Loucy (cell line): Measurements from ENCODE around the gene ZC3HAV1.

Source experiments
- H2AFZ ChIP-seq: fragments of 200-600 bp; sonication (generic); 2 replicates; pipeline ENCODE4 v1.6.0; 2016; ENCODE audit warnings: antibody characterized with exemption, mild to moderate bottlenecking, low read length, moderate library complexity
- H3F3A ChIP-seq: fragments of 200-600 bp; 2 replicates; pipeline ENCODE4 v1.6.0; 2016; ENCODE audit warnings: antibody characterized with exemption, low read depth, mild to moderate bottlenecking
- H3K27me3 ChIP-seq: fragments of 200-600 bp; sonication (generic); 2 replicates; pipeline ENCODE4 v1.6.1; 2014; ENCODE audit warnings: low read length, mild to moderate bottlenecking; ENCODE audit not compliant: insufficient read depth, poor library complexity, severe bottlenecking
- H3K36me3 ChIP-seq: fragments of 200-600 bp; sonication (generic); 2 replicates; pipeline ENCODE4 v1.6.1; 2016; ENCODE audit warnings: low read length; ENCODE audit not compliant: insufficient read depth
- H3K4me1 ChIP-seq: fragments of 200-600 bp; sonication (generic); 2 replicates; pipeline ENCODE4 v1.5.1; 2014; ENCODE audit warnings: low read length, mild to moderate bottlenecking; ENCODE audit not compliant: insufficient read depth, poor library complexity, severe bottlenecking
- H3K4me2 ChIP-seq: fragments of 200-600 bp; sonication (generic); 2 replicates; pipeline ENCODE4 v1.6.0; 2014; ENCODE audit warnings: antibody characterized with exemption, low read length, low read depth, mild to moderate bottlenecking; ENCODE audit not compliant: poor library complexity, severe bottlenecking
- H3K4me3 ChIP-seq: fragments of 200-600 bp; sonication (generic); 2 replicates; pipeline ENCODE4 v1.5.1; 2014; ENCODE audit warnings: low read length, mild to moderate bottlenecking, mixed read lengths; ENCODE audit not compliant: poor library complexity, severe bottlenecking
- H3K79me2 ChIP-seq: fragments of 200-600 bp; sonication (generic); 2 replicates; pipeline ENCODE4 v1.6.1; 2014; ENCODE audit warnings: low read length; ENCODE audit not compliant: insufficient read depth
- H3K9ac ChIP-seq: fragments of 200-600 bp; sonication (generic); 2 replicates; pipeline ENCODE4 v1.6.0; 2014; ENCODE audit warnings: mild to moderate bottlenecking, low read depth, low read length, moderate library complexity; ENCODE audit not compliant: poor library complexity, severe bottlenecking
- H3K9me2 ChIP-seq: fragments of 200-600 bp; sonication (generic); replicated peaks from 2 replicates; pipeline ENCODE4 v1.6.1; 2016; ENCODE audit warnings: low read depth, low read length, mixed read lengths
- H3K9me3 ChIP-seq: fragments of 200-600 bp; sonication (generic); 2 replicates; pipeline ENCODE4 v1.6.1; 2014; ENCODE audit warnings: mild to moderate bottlenecking, antibody characterized with exemption, low read length, low read depth; ENCODE audit not compliant: insufficient read depth
- H4K20me1 ChIP-seq: fragments of 200-600 bp; sonication (generic); 2 replicates; pipeline ENCODE4 v1.6.0; 2014; ENCODE audit warnings: antibody characterized with exemption, low read length, mild to moderate bottlenecking; ENCODE audit not compliant: insufficient read depth, poor library complexity, severe bottlenecking
- EZH2phosphoT487 ChIP-seq: fragments of 200-600 bp; IDR thresholded peaks from 2 replicates; pipeline ENCODE4 v1.6.1; 2018; ENCODE audit warnings: antibody characterized with exemption, mild to moderate bottlenecking, moderate library complexity, borderline replicate concordance
- TF ChIP-seq, protein P1 (sequence below): fragments of 200-600 bp; sonication (generic); conservative IDR thresholded peaks from 2 replicates; pipeline ENCODE4 v1.5.1; 2014; ENCODE audit warnings: mild to moderate bottlenecking, antibody characterized with exemption, low read length

Gene ZC3HAV1

DNA sequence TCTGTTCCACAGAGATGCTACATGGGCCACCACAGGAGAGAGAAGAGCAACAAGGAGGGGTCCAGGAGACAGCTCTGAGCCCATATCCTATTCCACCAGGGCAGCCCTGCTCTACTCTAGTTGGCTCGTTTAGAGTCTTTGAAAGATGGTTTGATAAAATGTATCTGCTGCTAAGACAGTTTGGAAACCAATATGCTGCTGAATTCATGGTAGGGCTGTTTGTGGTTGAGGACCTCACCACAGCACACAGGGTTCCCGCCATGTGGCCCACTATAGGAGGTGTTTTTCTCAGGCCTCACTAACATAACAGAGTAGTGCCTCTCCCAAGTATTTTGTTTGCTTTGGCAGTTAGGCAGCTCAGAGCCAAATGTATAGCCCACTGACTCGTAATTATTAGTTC, 37.8 kb downstream of the ZC3HAV1 start:
- 0 out of 2 replicates have a peak, but pooled peaks cover 6% of the 10 kb centered on the region for H3F3A ChIP-seq
- H3K9ac ChIP-seq, result no peak overlapping the region
- no peak overlapping the region for H3K4me3 ChIP-seq
- H3K9me3 ChIP-seq, result no peaks in the 10 kb centered on the region
- H3K4me2 ChIP-seq, result no peak overlapping the region
- peaks cover 33% of the 10 kb centered on the region for H3K79me2 ChIP-seq
- peaks cover 13% of the 10 kb centered on the region for H3K4me1 ChIP-seq
- H3K9me2 ChIP-seq, result no peaks in the 10 kb centered on the region
- H2AFZ ChIP-seq, result no peak overlapping the region
- H4K20me1 ChIP-seq, result peaks cover 44% of the 10 kb centered on the region
- peaks cover 87% of the 10 kb centered on the region for H3K36me3 ChIP-seq
- no peaks in the 10 kb centered on the region for H3K27me3 ChIP-seq
- TF ChIP-seq, protein P1, sequence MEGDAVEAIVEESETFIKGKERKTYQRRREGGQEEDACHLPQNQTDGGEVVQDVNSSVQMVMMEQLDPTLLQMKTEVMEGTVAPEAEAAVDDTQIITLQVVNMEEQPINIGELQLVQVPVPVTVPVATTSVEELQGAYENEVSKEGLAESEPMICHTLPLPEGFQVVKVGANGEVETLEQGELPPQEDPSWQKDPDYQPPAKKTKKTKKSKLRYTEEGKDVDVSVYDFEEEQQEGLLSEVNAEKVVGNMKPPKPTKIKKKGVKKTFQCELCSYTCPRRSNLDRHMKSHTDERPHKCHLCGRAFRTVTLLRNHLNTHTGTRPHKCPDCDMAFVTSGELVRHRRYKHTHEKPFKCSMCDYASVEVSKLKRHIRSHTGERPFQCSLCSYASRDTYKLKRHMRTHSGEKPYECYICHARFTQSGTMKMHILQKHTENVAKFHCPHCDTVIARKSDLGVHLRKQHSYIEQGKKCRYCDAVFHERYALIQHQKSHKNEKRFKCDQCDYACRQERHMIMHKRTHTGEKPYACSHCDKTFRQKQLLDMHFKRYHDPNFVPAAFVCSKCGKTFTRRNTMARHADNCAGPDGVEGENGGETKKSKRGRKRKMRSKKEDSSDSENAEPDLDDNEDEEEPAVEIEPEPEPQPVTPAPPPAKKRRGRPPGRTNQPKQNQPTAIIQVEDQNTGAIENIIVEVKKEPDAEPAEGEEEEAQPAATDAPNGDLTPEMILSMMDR, result no peak
- TF ChIP-seq EZH2phosphoT487, result no peak

- peaks cover 93% of the 10 kb centered on the region for H3K36me3 ChIP-seq
- H3K9me3 ChIP-seq, result no peaks in the 10 kb centered on the region
- no peak overlapping the region for H3K9ac ChIP-seq
- no peaks in the 10 kb centered on the region for H3K9me2 ChIP-seq
- H3K79me2 ChIP-seq, result peaks cover 33% of the 10 kb centered on the region
- no peaks in the 10 kb centered on the region for H3K27me3 ChIP-seq
- no peak overlapping the region for H2AFZ ChIP-seq
- H3K4me2 ChIP-seq, result no peak overlapping the region
- H4K20me1 ChIP-seq, result peaks cover 27% of the 10 kb centered on the region
- no peak for TF ChIP-seq EZH2phosphoT487
- TF ChIP-seq, protein P1, result no peak
- H3K4me3 ChIP-seq, result no peak overlapping the region
- peaks cover 13% of the 10 kb centered on the region for H3K4me1 ChIP-seq
- H3F3A ChIP-seq, result no peaks in the 10 kb centered on the region
These were observed 40.7 kb downstream of the ZC3HAV1 start for GRCh38 chr7:139068544-139069399.

GRCh38 chr7:139066315-139066714, 43.2 kb downstream of the ZC3HAV1 start:
- Histone ChIP-seq H4K20me1 (peaks cover 24% of the 10 kb centered on the region), H3K36me3 (peaks cover 92% of the 10 kb centered on the region)

More at GRCh38 chr7:139066315-139066714, 43.2 kb downstream of the ZC3HAV1 start:
- Histone ChIP-seq H3K9ac (no peak overlapping the region), H3K79me2 (peaks cover 25% of the 10 kb centered on the region), H3F3A (no peaks in the 10 kb centered on the region), H3K4me1 (peaks cover 1% of the 10 kb centered on the region), H3K4me3 (no peak overlapping the region), H2AFZ (no peak overlapping the region), H3K9me2 (no peaks in the 10 kb centered on the region), H3K27me3 (no peaks in the 10 kb centered on the region), H3K4me2 (no peak overlapping the region), H3K9me3 (no peaks in the 10 kb centered on the region)
- no peak for TF ChIP-seq EZH2phosphoT487
- TF ChIP-seq, protein P1, result no peak
